GM20000 (cell line): ENCODE measurements around the gene PPME1.

ENCODE experiments used
- DNase-seq: peaks from one replicate; pipeline ENCODE4 v3.0.0; 2012; ENCODE audit warnings: low spot score
- CTCF ChIP-seq: IDR thresholded peaks from 2 replicates; pipeline ENCODE4 v1.5.1; 2012; ENCODE audit warnings: mild to moderate bottlenecking, control low read depth; ENCODE audit errors: extremely low read depth, missing control alignments

Gene PPME1

GRCh38 chr11:74142624-74143023, 28.5 kb upstream of the PPME1 start:
- DNase-seq: no peak

GRCh38 chr11:74144592-74144991, 26.5 kb upstream of the PPME1 start:
- TF ChIP-seq CTCF: no peak

More at GRCh38 chr11:74142624-74143023, 28.5 kb upstream of the PPME1 start:
- TF ChIP-seq CTCF: no peak

GRCh38 chr11:74147199-74147929, 23.7 kb upstream of the PPME1 start:
- TF ChIP-seq CTCF: no peak
- no peak for DNase-seq

More at GRCh38 chr11:74144592-74144991, 26.5 kb upstream of the PPME1 start:
- DNase-seq: no peak

GRCh38 chr11:74153224-74153623, 17.9 kb upstream of the PPME1 start:
- DNase-seq: no peak
- no peak for TF ChIP-seq CTCF

- no peak for TF ChIP-seq CTCF
Measured at GRCh38 chr11:74154620-74155281, 16.3 kb upstream of the PPME1 start.

GRCh38 chr11:74157169-74157568, 13.9 kb upstream of the PPME1 start:
- TF ChIP-seq CTCF: no peak
- no peak for DNase-seq

More at GRCh38 chr11:74154620-74155281, 16.3 kb upstream of the PPME1 start:
- no peak for DNase-seq

- no peak for TF ChIP-seq CTCF
Measured at GRCh38 chr11:74159642-74160041, 11.4 kb upstream of the PPME1 start.

More at GRCh38 chr11:74159642-74160041, 11.4 kb upstream of the PPME1 start:
- no peak for DNase-seq
